Measurements from ENCODE around the gene AP1M1. TPM values are rescaled to one million over a fixed set of nuclear protein-coding genes. Genes with fewer than 3 reads are reported as not detected.

The AP1M1 gene
- total RNA-seq, 1 experiment from 2014 or later = 88.7 TPM

DNA sequence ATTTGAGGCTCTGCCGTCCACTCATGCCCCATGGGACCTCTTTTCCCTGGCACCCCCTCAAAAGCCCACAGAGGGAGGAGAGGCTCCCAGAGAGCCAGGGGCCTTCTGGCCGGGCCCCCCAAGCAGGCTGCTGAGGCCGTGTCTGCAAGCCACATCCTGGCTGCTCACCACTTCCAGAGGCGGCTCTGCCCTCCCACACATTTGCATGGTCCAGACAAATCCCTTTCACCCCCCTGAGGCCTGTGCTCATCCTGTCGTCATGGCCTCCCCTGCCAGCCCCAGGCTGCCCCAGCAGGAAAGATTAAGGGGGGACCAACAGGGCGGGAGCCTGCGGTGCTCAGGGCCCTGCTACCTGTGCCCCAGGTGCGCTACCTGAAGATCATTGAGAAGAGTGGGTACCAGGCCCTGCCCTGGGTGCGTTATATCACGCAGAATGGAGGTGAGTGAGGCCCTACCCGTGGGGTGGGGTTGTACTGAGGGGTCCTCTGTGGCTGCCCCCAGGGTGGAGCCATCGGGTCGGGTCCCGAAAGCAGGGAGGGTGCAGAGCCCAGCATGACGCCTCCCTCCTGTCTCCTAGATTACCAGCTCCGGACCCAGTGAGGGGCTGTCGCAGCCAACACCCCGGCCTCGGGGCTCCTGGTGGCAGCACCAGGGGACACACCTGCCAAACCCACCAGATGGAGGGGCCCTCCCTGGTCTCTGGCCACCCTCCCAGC, 36.3 kb downstream of the AP1M1 start:
- no peaks in the 10 kb centered on the region for H3K4me1 ChIP-seq (ENCODE audit: control insufficient read depth, insufficient read depth, low read length)
- no peaks in the 10 kb centered on the region for H3K27me3 ChIP-seq (ENCODE audit: control insufficient read depth, insufficient read depth, low read length)
- ATAC-seq (no peak), DNase-seq (ENCODE audit: low read depth, low spot score) (no peak)
- CTCF ChIA-PET = no interaction called here
- no peak overlapping the region for H3K27ac ChIP-seq (ENCODE audit: low read length)
- H3K36me3 ChIP-seq (ENCODE audit: control insufficient read depth, insufficient read depth, low read length) = 0 out of 2 replicates have a peak, but pooled peaks cover 2% of the 10 kb centered on the region
- H3K9me3 ChIP-seq (ENCODE audit: control insufficient read depth, insufficient read depth, low read depth, low read length) = no peaks in the 10 kb centered on the region
- no TSS peak for BruUV-seq (replicated peaks)
- no peak overlapping the region for H3K4me3 ChIP-seq (ENCODE audit: low read depth in 2 of 2, low read length in 2 of 2)
- in situ Hi-C loops (cut with HindIII; ENCODE audit: low pct_unique_long_range_greater_than_20kb, low sequenced_read_pairs) (no loop called here), intact Hi-C loops (cut with micrococcal nuclease; ENCODE audit: unreplicated experiment) (no loop called here)
- no peak for TF ChIP-seq SIN3A (IDR thresholded peaks at IDR 0.05; ENCODE audit: borderline replicate concordance, insufficient read depth, low read depth, low read length)
- TF ChIP-seq, protein P1, sequence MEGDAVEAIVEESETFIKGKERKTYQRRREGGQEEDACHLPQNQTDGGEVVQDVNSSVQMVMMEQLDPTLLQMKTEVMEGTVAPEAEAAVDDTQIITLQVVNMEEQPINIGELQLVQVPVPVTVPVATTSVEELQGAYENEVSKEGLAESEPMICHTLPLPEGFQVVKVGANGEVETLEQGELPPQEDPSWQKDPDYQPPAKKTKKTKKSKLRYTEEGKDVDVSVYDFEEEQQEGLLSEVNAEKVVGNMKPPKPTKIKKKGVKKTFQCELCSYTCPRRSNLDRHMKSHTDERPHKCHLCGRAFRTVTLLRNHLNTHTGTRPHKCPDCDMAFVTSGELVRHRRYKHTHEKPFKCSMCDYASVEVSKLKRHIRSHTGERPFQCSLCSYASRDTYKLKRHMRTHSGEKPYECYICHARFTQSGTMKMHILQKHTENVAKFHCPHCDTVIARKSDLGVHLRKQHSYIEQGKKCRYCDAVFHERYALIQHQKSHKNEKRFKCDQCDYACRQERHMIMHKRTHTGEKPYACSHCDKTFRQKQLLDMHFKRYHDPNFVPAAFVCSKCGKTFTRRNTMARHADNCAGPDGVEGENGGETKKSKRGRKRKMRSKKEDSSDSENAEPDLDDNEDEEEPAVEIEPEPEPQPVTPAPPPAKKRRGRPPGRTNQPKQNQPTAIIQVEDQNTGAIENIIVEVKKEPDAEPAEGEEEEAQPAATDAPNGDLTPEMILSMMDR (IDR thresholded peaks at IDR 0.05) = no peak
- POLR2A ChIA-PET = no interaction called here

DNA sequence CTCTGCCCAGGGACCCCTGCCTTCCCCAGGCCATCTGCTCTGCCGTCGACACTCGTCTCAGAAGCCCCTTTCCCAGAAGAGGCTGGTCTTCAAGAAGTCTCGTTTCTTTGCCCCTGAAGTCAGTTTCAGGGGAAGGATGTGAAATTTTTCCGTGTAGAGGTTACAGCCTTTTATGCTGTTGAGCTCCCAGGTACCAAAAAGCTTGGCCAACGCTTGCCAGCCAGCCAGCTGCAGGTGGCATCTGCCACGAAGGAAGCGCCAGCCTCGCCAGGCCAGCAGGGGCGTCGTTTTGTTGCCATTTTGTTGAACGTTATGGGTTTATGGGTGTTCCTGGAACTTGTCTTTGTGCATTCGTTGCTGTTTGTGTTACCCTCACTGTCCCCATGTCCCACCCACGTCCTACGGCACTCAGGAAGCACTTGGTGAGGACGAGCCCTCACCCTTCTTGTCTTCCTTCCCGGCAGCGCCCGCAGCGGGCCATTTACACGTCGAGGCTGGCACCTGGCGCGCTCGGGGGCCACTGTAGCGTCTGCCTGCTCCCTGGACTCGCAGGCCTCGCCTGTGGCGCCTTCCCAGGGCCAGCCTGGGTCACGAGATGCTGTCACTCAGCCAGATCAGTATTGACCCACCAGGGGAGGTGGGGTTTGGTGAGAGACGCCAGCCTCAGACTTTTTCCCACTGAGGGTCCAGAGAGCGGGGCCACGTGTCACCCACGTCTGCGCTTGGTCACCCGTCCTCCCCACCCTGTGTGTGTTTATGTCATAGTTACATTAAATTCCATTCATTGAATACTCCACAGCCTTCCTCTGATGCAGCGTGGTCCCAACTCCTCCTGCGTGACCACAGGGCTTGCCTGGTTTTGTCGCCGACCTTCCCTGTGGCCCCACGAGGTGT, 37.1 kb downstream of the AP1M1 start:
- Histone ChIP-seq H3K27ac (ENCODE audit: low read length) (no peak overlapping the region), H3K4me3 (ENCODE audit: low read depth in 2 of 2, low read length in 2 of 2) (no peak overlapping the region), H3K4me1 (ENCODE audit: control insufficient read depth, insufficient read depth, low read length) (no peaks in the 10 kb centered on the region), H3K27me3 (ENCODE audit: control insufficient read depth, insufficient read depth, low read length) (no peaks in the 10 kb centered on the region), H3K36me3 (ENCODE audit: control insufficient read depth, insufficient read depth, low read length) (0 out of 2 replicates have a peak, but pooled peaks cover 2% of the 10 kb centered on the region), H3K9me3 (ENCODE audit: control insufficient read depth, insufficient read depth, low read depth, low read length) (no peaks in the 10 kb centered on the region)
- TF ChIP-seq POLR2AphosphoS5 (IDR thresholded peaks at IDR 0.05; ENCODE audit: low read depth, low read length) (no peak), SIN3A (IDR thresholded peaks at IDR 0.05; ENCODE audit: borderline replicate concordance, insufficient read depth, low read depth, low read length) (no peak), TCF7L2 (IDR thresholded peaks at IDR 0.05; ENCODE audit: low read depth, low read length) (no peak)
- TF ChIP-seq, protein P2, sequence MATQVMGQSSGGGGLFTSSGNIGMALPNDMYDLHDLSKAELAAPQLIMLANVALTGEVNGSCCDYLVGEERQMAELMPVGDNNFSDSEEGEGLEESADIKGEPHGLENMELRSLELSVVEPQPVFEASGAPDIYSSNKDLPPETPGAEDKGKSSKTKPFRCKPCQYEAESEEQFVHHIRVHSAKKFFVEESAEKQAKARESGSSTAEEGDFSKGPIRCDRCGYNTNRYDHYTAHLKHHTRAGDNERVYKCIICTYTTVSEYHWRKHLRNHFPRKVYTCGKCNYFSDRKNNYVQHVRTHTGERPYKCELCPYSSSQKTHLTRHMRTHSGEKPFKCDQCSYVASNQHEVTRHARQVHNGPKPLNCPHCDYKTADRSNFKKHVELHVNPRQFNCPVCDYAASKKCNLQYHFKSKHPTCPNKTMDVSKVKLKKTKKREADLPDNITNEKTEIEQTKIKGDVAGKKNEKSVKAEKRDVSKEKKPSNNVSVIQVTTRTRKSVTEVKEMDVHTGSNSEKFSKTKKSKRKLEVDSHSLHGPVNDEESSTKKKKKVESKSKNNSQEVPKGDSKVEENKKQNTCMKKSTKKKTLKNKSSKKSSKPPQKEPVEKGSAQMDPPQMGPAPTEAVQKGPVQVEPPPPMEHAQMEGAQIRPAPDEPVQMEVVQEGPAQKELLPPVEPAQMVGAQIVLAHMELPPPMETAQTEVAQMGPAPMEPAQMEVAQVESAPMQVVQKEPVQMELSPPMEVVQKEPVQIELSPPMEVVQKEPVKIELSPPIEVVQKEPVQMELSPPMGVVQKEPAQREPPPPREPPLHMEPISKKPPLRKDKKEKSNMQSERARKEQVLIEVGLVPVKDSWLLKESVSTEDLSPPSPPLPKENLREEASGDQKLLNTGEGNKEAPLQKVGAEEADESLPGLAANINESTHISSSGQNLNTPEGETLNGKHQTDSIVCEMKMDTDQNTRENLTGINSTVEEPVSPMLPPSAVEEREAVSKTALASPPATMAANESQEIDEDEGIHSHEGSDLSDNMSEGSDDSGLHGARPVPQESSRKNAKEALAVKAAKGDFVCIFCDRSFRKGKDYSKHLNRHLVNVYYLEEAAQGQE (IDR thresholded peaks at IDR 0.05; ENCODE audit: insufficient read depth in 1 of 2, low read depth in 2 of 2, low read length in 1 of 2) = no peak
- TF ChIP-seq, protein P1 (IDR thresholded peaks at IDR 0.05) = no peak
- BruUV-seq (replicated peaks) = no TSS peak
- intact Hi-C loops (cut with micrococcal nuclease; ENCODE audit: unreplicated experiment) (no loop called here), in situ Hi-C loops (cut with HindIII; ENCODE audit: low pct_unique_long_range_greater_than_20kb, low sequenced_read_pairs) (no loop called here)
- POLR2A ChIA-PET = no interaction called here
- ATAC-seq (no peak), DNase-seq (ENCODE audit: low read depth, low spot score) (no peak)
- CTCF ChIA-PET = no interaction called here

Measured in Panc1 (cell line).